ENCODE results near the gene ZC3H14. TPM values are rescaled to one million over a fixed set of nuclear protein-coding genes. Genes with fewer than 3 reads are reported as not detected.

Gene ZC3H14
- total RNA-seq, 1 experiment from 2014 or later, result 66.2 TPM

DNA sequence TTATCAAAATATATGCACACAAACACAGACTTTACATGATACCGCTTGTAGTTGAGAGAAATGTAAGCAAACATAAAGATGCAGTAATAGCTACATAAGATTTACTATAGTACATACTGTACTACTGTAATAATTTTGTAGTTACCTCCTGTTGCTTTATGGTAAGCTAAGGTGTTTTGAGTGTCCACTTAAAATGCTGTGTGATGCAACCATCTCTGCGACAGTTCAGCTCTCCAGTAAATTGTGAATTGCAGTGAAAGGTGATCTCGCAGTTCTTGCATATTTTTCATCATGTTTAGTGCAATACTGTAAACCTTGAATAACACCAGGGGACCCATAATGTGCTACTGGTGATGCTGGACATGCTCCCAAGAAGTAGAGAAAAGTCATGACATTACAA, 21.6 kb downstream of the ZC3H14 start:
- no peaks in the 10 kb centered on the region for H3K27me3 ChIP-seq (ENCODE audit: insufficient read depth, low read length)
- H3K79me2 ChIP-seq (ENCODE audit: insufficient read depth, low read length), result peaks cover 34% of the 10 kb centered on the region
- ATAC-seq (no peak), DNase-seq (ENCODE audit: low read depth, low spot score) (no peak)
- H3K9ac ChIP-seq (ENCODE audit: low read length), result no peak overlapping the region
- ChIA-PET POLR2A (no interaction called here), RAD21 (ENCODE audit: low non-redundant PET in 1 of 2, low total read pairs in 2 of 2, uncharacterized antibody in 2 of 2, unreplicated experiment in 2 of 2) (no interaction called here), CTCF (no interaction called here)
- no TSS peak for BruUV-seq (replicated peaks)
- H4K20me1 ChIP-seq (ENCODE audit: insufficient read depth), result no peaks in the 10 kb centered on the region
- no peaks in the 10 kb centered on the region for H3K9me2 ChIP-seq (ENCODE audit: insufficient read depth)
- TF ChIP-seq POLR2AphosphoS5 (IDR thresholded peaks at IDR 0.05; ENCODE audit: low read depth, low read length) (no peak), SP1 (IDR thresholded peaks at IDR 0.05; ENCODE audit: low read depth) (no peak), SRF (IDR thresholded peaks at IDR 0.05; ENCODE audit: low read depth) (no peak), MAX (IDR thresholded peaks at IDR 0.05) (no peak), JUND (IDR thresholded peaks at IDR 0.05) (no peak), POLR2A (IDR thresholded peaks at IDR 0.05; ENCODE audit: borderline replicate concordance, extremely low read depth, insufficient read depth, insufficient read length) (no peak), EGR1 (IDR thresholded peaks at IDR 0.05; ENCODE audit: low read depth) (no peak), ZFX (IDR thresholded peaks at IDR 0.05) (no peak), TCF7L2 (IDR thresholded peaks at IDR 0.05; ENCODE audit: borderline replicate concordance, extremely low read depth, insufficient read depth, insufficient read length) (no peak)
- H3K4me3 ChIP-seq (replicated peaks in 1 of 2; ENCODE audit: low read depth in 1 of 2, low read length in 2 of 2), result no peak overlapping the region
- H3K36me3 ChIP-seq (ENCODE audit: control insufficient read depth in 1 of 2, insufficient read depth in 2 of 2, low read length in 2 of 2), result peaks cover 26 to 36% of the 10 kb centered on the region in 2 experiments; a peak in 3 of 4 replicates
- no peak overlapping the region for H2AFZ ChIP-seq (ENCODE audit: low read depth, low read length, poor library complexity, severe bottlenecking)
- no peak overlapping the region for H3K27ac ChIP-seq (ENCODE audit: low read depth, low read length)
- intact Hi-C loops (cut with micrococcal nuclease), result no loop called here
- H3K4me2 ChIP-seq (ENCODE audit: low read length), result no peak overlapping the region
- no peaks in the 10 kb centered on the region for H3K4me1 ChIP-seq (ENCODE audit: control insufficient read depth in 1 of 2, insufficient read depth in 2 of 2, low read length in 2 of 2)
- H3K9me3 ChIP-seq (ENCODE audit: control insufficient read depth in 1 of 2, insufficient read depth in 1 of 2, low read depth in 1 of 2, low read length in 2 of 2), result no peaks in the 10 kb centered on the region

GRCh38 chr14:88588081-88588480, 25.2 kb downstream of the ZC3H14 start:
- H3K4me2 ChIP-seq (ENCODE audit: low read length), result no peak overlapping the region
- no peak overlapping the region for H3K4me3 ChIP-seq (replicated peaks in 1 of 2; ENCODE audit: low read depth in 1 of 2, low read length in 2 of 2)
- no peak overlapping the region for H2AFZ ChIP-seq (ENCODE audit: low read depth, low read length, poor library complexity, severe bottlenecking)
- intact Hi-C loops (cut with micrococcal nuclease), result no loop called here
- H3K9me3 ChIP-seq (ENCODE audit: control insufficient read depth in 1 of 2, insufficient read depth in 1 of 2, low read depth in 1 of 2, low read length in 2 of 2), result no peaks in the 10 kb centered on the region
- H3K9ac ChIP-seq (ENCODE audit: low read length), result no peak overlapping the region
- H3K36me3 ChIP-seq (ENCODE audit: control insufficient read depth in 1 of 2, insufficient read depth in 2 of 2, low read length in 2 of 2), result peaks cover 25 to 31% of the 10 kb centered on the region in 2 experiments; a peak in 3 of 4 replicates
- ChIA-PET RAD21 (ENCODE audit: low non-redundant PET in 1 of 2, low total read pairs in 2 of 2, uncharacterized antibody in 2 of 2, unreplicated experiment in 2 of 2) (no interaction called here), POLR2A (no interaction called here), CTCF (no interaction called here)
- no peaks in the 10 kb centered on the region for H3K27me3 ChIP-seq (ENCODE audit: insufficient read depth, low read length)
- no TSS peak for BruUV-seq (replicated peaks)
- ATAC-seq (no peak), DNase-seq (ENCODE audit: low read depth, low spot score) (no peak)
- H3K27ac ChIP-seq (ENCODE audit: low read depth, low read length), result no peak overlapping the region
- H3K79me2 ChIP-seq (ENCODE audit: insufficient read depth, low read length), result peaks cover 38% of the 10 kb centered on the region
- H3K4me1 ChIP-seq (ENCODE audit: control insufficient read depth in 1 of 2, insufficient read depth in 2 of 2, low read length in 2 of 2), result no peaks in the 10 kb centered on the region
- no peaks in the 10 kb centered on the region for H4K20me1 ChIP-seq (ENCODE audit: insufficient read depth)
- H3K9me2 ChIP-seq (ENCODE audit: insufficient read depth), result no peaks in the 10 kb centered on the region
- no peak for TF ChIP-seq JUND (IDR thresholded peaks at IDR 0.05)
- TF ChIP-seq POLR2A (IDR thresholded peaks at IDR 0.05; ENCODE audit: borderline replicate concordance, extremely low read depth, insufficient read depth, insufficient read length), result no peak
- TF ChIP-seq REST (IDR thresholded peaks at IDR 0.05; ENCODE audit: low read depth), result no peak
- TF ChIP-seq POLR2AphosphoS5 (IDR thresholded peaks at IDR 0.05; ENCODE audit: low read depth, low read length), result no peak
- TF ChIP-seq ZBTB33 (IDR thresholded peaks at IDR 0.05; ENCODE audit: extremely low read depth, insufficient replicate concordance, low read length), result no peak
- no peak for TF ChIP-seq CEBPB (IDR thresholded peaks at IDR 0.05; ENCODE audit: low read depth)
- no peak for TF ChIP-seq SP1 (IDR thresholded peaks at IDR 0.05; ENCODE audit: low read depth)
- no peak for TF ChIP-seq FOSL1 (IDR thresholded peaks at IDR 0.05; ENCODE audit: low read depth)
- TF ChIP-seq RAD21 (IDR thresholded peaks at IDR 0.05; ENCODE audit: low read depth), result no peak
- TF ChIP-seq ELF1 (IDR thresholded peaks at IDR 0.05; ENCODE audit: borderline replicate concordance, low read depth), result no peak
- TF ChIP-seq EZH2 (IDR thresholded peaks at IDR 0.05), result no peak
- no peak for TF ChIP-seq TCF7L2 (IDR thresholded peaks at IDR 0.05; ENCODE audit: borderline replicate concordance, extremely low read depth, insufficient read depth, insufficient read length)
- no peak for TF ChIP-seq SRF (IDR thresholded peaks at IDR 0.05; ENCODE audit: low read depth)
